Mesothelial cell of epicardium (in vitro differentiated cells): ENCODE data around the gene NCAPG2. TPM values are rescaled to one million over a fixed set of nuclear protein-coding genes. Genes with fewer than 3 reads are reported as not detected.

ENCODE experiments used
- DNase-seq, 2 experiments: peaks; one replicate each; pipeline ENCODE4 v3.0.0; 2021; ENCODE audit warnings: low spot score in 2 of 2; ENCODE audit not compliant: unreplicated experiment in 2 of 2
- H3K27ac Mint-ChIP-seq: 2 replicates; pipeline ENCODE4 v1.8.0; 2021; ENCODE audit warnings: mixed read lengths
- H3K27me3 Mint-ChIP-seq: 2 replicates; pipeline ENCODE4 v1.8.0; 2021; ENCODE audit warnings: low read depth, mixed read lengths
- H3K36me3 Mint-ChIP-seq: 2 replicates; pipeline ENCODE4 v1.8.0; 2021; ENCODE audit warnings: mixed read lengths
- H3K4me1 Mint-ChIP-seq: 2 replicates; pipeline ENCODE4 v1.8.0; 2021; ENCODE audit warnings: mixed read lengths
- H3K4me3 Mint-ChIP-seq: 2 replicates; pipeline ENCODE4 v1.8.0; 2021; ENCODE audit warnings: mild to moderate bottlenecking, moderate library complexity, mixed read lengths
- H3K9me3 Mint-ChIP-seq: 2 replicates; pipeline ENCODE4 v1.8.0; 2021; ENCODE audit warnings: mixed read lengths
- total RNA-seq: library from RNA; stranded (reverse); gene quantifications from 3 replicates; pipeline ENCODE4 v1.2.1, GENCODE V29; 2021
- TF ChIP-seq, protein P1 (sequence below): fragments of 200-600 bp; sonication (generic); IDR thresholded peaks from one replicate; pipeline ENCODE4 v1.5.0; 2021; ENCODE audit warnings: antibody characterized with exemption; ENCODE audit not compliant: unreplicated experiment

NCAPG2 gene, protein sequence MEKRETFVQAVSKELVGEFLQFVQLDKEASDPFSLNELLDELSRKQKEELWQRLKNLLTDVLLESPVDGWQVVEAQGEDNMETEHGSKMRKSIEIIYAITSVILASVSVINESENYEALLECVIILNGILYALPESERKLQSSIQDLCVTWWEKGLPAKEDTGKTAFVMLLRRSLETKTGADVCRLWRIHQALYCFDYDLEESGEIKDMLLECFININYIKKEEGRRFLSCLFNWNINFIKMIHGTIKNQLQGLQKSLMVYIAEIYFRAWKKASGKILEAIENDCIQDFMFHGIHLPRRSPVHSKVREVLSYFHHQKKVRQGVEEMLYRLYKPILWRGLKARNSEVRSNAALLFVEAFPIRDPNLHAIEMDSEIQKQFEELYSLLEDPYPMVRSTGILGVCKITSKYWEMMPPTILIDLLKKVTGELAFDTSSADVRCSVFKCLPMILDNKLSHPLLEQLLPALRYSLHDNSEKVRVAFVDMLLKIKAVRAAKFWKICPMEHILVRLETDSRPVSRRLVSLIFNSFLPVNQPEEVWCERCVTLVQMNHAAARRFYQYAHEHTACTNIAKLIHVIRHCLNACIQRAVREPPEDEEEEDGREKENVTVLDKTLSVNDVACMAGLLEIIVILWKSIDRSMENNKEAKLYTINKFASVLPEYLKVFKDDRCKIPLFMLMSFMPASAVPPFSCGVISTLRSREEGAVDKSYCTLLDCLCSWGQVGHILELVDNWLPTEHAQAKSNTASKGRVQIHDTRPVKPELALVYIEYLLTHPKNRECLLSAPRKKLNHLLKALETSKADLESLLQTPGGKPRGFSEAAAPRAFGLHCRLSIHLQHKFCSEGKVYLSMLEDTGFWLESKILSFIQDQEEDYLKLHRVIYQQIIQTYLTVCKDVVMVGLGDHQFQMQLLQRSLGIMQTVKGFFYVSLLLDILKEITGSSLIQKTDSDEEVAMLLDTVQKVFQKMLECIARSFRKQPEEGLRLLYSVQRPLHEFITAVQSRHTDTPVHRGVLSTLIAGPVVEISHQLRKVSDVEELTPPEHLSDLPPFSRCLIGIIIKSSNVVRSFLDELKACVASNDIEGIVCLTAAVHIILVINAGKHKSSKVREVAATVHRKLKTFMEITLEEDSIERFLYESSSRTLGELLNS
- 21.2 to 26.6 TPM (median 22.5 TPM) in 3 replicates for total RNA-seq

DNA sequence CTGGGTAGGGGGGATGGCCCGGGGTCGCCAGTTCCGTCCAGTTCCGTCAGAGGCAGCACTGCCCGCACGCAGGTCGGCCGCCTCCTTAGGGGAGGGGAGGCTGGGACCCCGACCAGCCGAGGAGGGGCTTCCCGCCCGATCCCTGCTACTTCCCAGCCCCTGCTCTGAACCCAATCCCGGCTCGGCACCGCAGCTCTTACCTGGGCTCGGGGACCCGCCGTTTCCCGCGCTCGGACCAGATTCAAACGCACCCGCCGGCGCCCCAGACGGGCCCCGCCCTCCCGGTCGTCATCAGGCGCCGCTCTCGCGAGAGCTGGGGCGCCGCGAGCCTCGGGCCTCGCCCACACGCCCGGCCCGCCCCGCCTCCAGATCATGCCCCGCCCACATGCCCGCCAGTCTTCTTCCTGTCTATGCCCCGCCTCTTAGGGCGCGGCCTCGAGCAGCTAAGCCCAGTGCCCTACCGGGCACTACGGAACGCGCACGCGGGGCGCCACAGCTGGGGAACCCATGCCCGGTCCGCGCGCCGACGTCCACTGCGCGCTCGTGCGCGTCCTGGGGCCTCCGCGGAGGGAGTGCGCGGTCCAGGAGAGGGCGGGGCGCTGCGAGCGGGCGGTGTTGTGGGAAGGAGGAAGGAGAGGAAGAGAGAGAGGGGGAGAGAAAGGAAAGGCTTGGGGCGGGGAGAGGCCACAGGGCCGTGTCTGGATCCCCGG, at the start of gene NCAPG2:
Gene NCAPG2, minus strand, starts transcription at position 281 of the 710 bp plus-strand sequence. CDS start 2,905 bp downstream, outside the sequence.
- Mint-ChIP-seq H3K27me3 (no peaks in the 10 kb centered on the region), H3K27ac (peak within 1 kb of the TSS; percentile 88), H3K36me3 (peaks cover 3% of the 10 kb centered on the region), H3K4me1 (peaks cover 18% of the 10 kb centered on the region), H3K4me3 (peak within 1 kb of the TSS; percentile 66), H3K9me3 (peaks cover 3% of the 10 kb centered on the region)
- DNase-seq: peak; percentile 98
- TF ChIP-seq, protein P1, sequence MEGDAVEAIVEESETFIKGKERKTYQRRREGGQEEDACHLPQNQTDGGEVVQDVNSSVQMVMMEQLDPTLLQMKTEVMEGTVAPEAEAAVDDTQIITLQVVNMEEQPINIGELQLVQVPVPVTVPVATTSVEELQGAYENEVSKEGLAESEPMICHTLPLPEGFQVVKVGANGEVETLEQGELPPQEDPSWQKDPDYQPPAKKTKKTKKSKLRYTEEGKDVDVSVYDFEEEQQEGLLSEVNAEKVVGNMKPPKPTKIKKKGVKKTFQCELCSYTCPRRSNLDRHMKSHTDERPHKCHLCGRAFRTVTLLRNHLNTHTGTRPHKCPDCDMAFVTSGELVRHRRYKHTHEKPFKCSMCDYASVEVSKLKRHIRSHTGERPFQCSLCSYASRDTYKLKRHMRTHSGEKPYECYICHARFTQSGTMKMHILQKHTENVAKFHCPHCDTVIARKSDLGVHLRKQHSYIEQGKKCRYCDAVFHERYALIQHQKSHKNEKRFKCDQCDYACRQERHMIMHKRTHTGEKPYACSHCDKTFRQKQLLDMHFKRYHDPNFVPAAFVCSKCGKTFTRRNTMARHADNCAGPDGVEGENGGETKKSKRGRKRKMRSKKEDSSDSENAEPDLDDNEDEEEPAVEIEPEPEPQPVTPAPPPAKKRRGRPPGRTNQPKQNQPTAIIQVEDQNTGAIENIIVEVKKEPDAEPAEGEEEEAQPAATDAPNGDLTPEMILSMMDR: no peak

DNA sequence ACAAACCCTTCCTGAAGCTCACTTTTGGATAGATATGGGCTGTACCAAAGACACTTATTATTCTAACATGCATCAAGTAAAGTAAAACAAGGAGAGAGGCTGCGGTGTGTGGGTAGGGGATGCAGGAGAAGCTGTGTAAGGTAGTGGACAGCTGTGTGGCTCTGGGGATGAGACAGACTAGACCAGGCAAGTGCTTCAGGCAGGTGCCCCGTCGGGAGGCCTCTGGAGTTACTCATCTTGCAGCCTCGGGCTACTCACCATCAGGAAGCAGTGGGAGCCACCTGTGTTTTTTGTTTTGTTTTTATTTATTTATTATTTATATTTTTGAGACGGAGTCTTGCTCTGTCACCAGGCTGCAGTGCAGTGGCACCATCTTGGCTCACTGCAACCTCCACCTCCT, 49.3 kb upstream of the NCAPG2 start:
- no peak for DNase-seq
- TF ChIP-seq, protein P1: no peak
- H3K4me3 Mint-ChIP-seq: no peak overlapping the region
- H3K36me3 Mint-ChIP-seq: peaks cover 21% of the 10 kb centered on the region
- H3K27ac Mint-ChIP-seq: no peak overlapping the region
- H3K4me1 Mint-ChIP-seq: no peaks in the 10 kb centered on the region
- no peaks in the 10 kb centered on the region for H3K27me3 Mint-ChIP-seq
- H3K9me3 Mint-ChIP-seq: no peaks in the 10 kb centered on the region

DNA sequence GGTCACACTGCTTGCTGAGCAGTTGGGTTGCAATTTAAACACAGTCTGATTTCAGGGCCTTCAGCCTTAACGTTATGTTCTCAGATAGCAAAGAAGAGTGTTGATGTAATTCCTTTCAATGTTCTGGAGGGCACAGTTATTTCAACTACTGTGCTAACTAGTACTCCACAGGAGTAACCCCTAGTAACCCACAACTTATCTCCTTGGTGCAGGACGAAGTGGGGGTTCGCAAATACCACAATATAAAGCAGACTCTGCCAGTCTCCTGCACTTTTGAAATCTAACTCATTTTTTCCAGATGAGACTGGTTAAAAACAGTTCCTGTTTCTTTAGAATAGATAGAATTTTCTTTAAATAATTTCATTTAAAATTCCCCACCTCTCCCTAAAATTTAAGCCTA, 47.1 kb upstream of the NCAPG2 start:
- no peaks in the 10 kb centered on the region for H3K27me3 Mint-ChIP-seq
- H3K27ac Mint-ChIP-seq: no peak overlapping the region
- H3K9me3 Mint-ChIP-seq: no peaks in the 10 kb centered on the region
- TF ChIP-seq, protein P1: no peak
- no peaks in the 10 kb centered on the region for H3K4me1 Mint-ChIP-seq
- no peak overlapping the region for H3K4me3 Mint-ChIP-seq
- no peak for DNase-seq
- peaks cover 15% of the 10 kb centered on the region for H3K36me3 Mint-ChIP-seq

DNA sequence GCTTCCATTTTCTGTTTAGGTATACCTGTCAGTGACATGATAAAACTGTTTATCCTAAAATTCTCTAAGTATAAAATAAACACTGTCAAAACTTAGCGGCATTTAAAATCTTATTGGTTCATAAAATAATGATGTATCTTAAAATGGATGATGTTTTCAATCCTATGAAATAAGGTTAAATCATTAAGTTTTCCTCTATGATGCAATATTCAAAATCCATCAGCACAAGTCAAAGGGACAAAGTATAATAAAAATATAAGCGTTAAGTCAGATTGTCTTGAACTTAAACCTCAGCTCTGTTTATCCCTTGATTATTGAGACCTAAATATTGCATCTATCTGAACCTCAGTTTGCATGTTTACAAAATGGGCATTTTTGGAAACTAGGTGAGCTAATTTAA, 46.6 kb upstream of the NCAPG2 start:
- DNase-seq: no peak
- TF ChIP-seq, protein P1: no peak
- no peaks in the 10 kb centered on the region for H3K9me3 Mint-ChIP-seq
- no peaks in the 10 kb centered on the region for H3K4me1 Mint-ChIP-seq
- H3K27ac Mint-ChIP-seq: no peak overlapping the region
- no peaks in the 10 kb centered on the region for H3K27me3 Mint-ChIP-seq
- no peak overlapping the region for H3K4me3 Mint-ChIP-seq
- H3K36me3 Mint-ChIP-seq: peaks cover 13% of the 10 kb centered on the region

DNA sequence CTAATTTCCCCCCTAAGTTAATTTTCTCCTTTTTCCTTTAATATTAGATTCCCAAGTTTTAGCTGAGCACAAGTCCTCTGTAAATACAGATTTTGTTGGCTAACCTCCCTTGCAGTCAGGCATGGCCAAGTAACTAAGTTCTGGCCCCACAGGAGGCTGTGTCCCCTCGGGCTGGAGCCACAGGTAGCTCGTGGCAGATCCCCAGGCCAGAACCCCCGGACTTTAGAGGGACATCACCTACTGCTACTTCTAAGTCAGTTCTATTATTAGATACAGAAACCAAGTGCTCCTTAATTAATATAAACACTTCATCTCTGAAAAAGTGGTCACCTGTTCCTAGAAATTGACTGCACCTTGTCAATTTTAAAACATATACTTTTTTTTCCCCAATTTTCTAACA, 46.1 kb upstream of the NCAPG2 start:
- Mint-ChIP-seq H3K36me3 (peaks cover 12% of the 10 kb centered on the region), H3K4me1 (no peaks in the 10 kb centered on the region), H3K9me3 (no peaks in the 10 kb centered on the region)

More for the DNA sequence above, 46.1 kb upstream of the NCAPG2 start:
- Mint-ChIP-seq H3K4me3 (no peak overlapping the region), H3K27ac (no peak overlapping the region), H3K27me3 (no peaks in the 10 kb centered on the region)
- TF ChIP-seq, protein P1: no peak
- no peak for DNase-seq
